ENCODE data around the gene TRIM22.
"Not testable (repeated sequence)": the region's sequence is repeated elsewhere in the genome, so short reads cannot be mapped to it uniquely, and the experiment has no call there.

Gene TRIM22

DNA sequence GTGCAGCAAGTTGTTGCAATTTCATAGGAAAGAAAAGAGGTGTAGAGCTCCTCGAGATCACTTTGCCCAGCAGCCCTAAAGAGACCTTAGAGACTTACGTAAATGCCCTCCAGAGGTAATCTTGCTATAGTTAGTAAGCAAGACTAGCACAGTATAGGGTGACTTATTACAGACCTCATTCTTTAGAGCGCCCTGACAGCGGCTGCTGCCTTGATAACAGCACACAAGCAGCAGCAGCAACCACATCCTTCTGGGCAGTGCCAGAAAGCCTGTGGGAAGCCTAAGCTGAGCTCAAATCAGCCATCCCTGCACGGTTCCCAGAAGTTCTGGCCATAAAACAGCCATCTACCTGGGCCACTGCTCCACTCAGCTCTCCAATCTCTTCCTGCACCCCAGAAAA, 24.1 kb downstream of the TRIM22 start:
- H3K9me3 ChIP-seq (ENCODE audit: low read depth, low read length) = no peaks in the 10 kb centered on the region
- no peak overlapping the region for H3K27ac ChIP-seq
- H3K36me3 ChIP-seq (ENCODE audit: insufficient read depth, low read length) = no peaks in the 10 kb centered on the region
- TF ChIP-seq FOXP2 (optimal IDR thresholded peaks at IDR 0.05; ENCODE audit: control extremely low read depth, extremely low read length, insufficient read depth) (no peak), POLR2AphosphoS5 (IDR thresholded peaks at IDR 0.05; ENCODE audit: borderline replicate concordance, low read depth, low read length) (no peak), EZH2 (IDR thresholded peaks at IDR 0.05) (no peak)
- H3K9ac ChIP-seq (ENCODE audit: insufficient read length) = no peak overlapping the region
- H3K4me3 ChIP-seq = no peak overlapping the region
- DNase-seq (ENCODE audit: low read depth, low spot score) = no peak

DNA sequence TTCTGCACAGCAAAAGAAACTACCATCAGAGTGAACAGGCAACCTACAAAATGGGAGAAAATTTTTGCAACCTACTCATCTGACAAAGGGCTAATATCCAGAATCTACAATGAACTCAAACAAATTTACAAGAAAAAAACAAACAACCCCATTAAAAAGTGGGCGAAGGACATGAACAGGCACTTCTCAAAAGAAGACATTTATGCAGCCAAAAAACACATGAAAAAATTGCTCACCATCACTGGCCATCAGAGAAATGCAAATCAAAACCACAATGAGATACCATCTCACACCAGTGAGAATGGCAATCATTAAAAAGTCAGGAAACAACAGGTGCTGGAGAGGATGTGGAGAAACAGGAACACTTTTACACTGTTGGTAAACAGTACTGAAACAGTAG, 26.9 kb downstream of the TRIM22 start:
- not testable (repeated sequence) for H3K9me3 ChIP-seq (ENCODE audit: low read depth, low read length); H3K36me3 ChIP-seq (ENCODE audit: insufficient read depth, low read length); H3K27ac ChIP-seq; H3K9ac ChIP-seq (ENCODE audit: insufficient read length); H3K4me3 ChIP-seq; DNase-seq (ENCODE audit: low read depth, low spot score)

DNA sequence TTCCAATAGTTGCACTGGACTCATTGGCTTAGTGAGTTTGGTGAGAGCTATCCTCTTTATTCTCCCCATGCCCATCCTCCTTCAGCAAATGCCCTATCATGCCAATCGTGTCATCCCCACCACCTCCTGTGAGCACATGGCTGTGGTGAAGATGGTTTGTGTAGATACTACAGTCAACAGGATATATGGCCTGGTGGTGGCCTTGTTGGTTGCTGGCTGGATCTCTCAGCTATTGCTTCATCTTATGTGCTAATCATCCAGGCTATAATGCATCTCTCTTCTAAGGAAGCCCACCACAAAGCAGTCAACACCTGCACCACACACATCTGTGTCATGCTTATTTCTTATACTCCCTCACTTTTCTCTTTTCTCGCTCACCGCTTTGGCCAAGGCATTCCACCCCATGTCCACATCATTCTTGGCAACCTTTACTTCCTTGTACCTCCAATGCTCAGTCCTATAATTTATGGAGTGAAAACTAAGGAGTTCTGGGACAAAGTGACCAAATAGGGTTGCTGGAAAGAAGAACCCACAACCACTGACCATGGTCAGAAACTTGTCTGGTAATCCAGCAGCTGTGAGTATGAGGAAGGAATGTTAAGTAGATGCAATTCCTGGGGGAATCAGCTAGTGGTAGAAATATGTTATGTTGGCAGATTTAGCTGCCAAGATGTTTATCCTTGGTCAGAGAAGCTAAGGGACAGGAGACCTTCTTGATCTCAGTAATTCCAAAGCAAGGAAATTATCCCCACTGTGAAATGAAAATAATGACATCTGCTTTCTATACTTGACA, 30.3 kb downstream of the TRIM22 start:
- TF ChIP-seq POLR2AphosphoS5 (IDR thresholded peaks at IDR 0.05; ENCODE audit: borderline replicate concordance, low read depth, low read length) = no peak
- TF ChIP-seq EZH2 (IDR thresholded peaks at IDR 0.05) = no peak
- no peak for TF ChIP-seq FOXP2 (optimal IDR thresholded peaks at IDR 0.05; ENCODE audit: control extremely low read depth, extremely low read length, insufficient read depth)
- no peak for DNase-seq (ENCODE audit: low read depth, low spot score)
- Histone ChIP-seq H3K9ac (ENCODE audit: insufficient read length) (no peak overlapping the region), H3K36me3 (ENCODE audit: insufficient read depth, low read length) (no peaks in the 10 kb centered on the region), H3K4me3 (no peak overlapping the region), H3K9me3 (ENCODE audit: low read depth, low read length) (no peaks in the 10 kb centered on the region), H3K27ac (no peak overlapping the region)

- no peak overlapping the region for H3K4me3 ChIP-seq
- TF ChIP-seq POLR2AphosphoS5 (IDR thresholded peaks at IDR 0.05; ENCODE audit: borderline replicate concordance, low read depth, low read length) = no peak
- TF ChIP-seq FOXP2 (optimal IDR thresholded peaks at IDR 0.05; ENCODE audit: control extremely low read depth, extremely low read length, insufficient read depth) = no peak
- no peak for TF ChIP-seq EZH2 (IDR thresholded peaks at IDR 0.05)
- no peak overlapping the region for H3K27ac ChIP-seq
- H3K36me3 ChIP-seq (ENCODE audit: insufficient read depth, low read length) = no peaks in the 10 kb centered on the region
- DNase-seq (ENCODE audit: low read depth, low spot score) = no peak
- H3K9me3 ChIP-seq (ENCODE audit: low read depth, low read length) = no peaks in the 10 kb centered on the region
- H3K9ac ChIP-seq (ENCODE audit: insufficient read length) = no peak overlapping the region
These were observed 33.0 kb downstream of the TRIM22 start for GRCh38 chr11:5722622-5723021.

- DNase-seq (ENCODE audit: low read depth, low spot score) = no peak
These were observed 36.8 kb downstream of the TRIM22 start for GRCh38 chr11:5726351-5726750.

GRCh38 chr11:5727691-5728090, 38.1 kb downstream of the TRIM22 start:
- TF ChIP-seq FOXP2 (optimal IDR thresholded peaks at IDR 0.05; ENCODE audit: control extremely low read depth, extremely low read length, insufficient read depth) = no peak
- TF ChIP-seq EZH2 (IDR thresholded peaks at IDR 0.05) = no peak
- no peak for TF ChIP-seq POLR2AphosphoS5 (IDR thresholded peaks at IDR 0.05; ENCODE audit: borderline replicate concordance, low read depth, low read length)
- no peak for DNase-seq (ENCODE audit: low read depth, low spot score)
- H3K36me3 ChIP-seq (ENCODE audit: insufficient read depth, low read length) = no peaks in the 10 kb centered on the region
- H3K9me3 ChIP-seq (ENCODE audit: low read depth, low read length) = no peaks in the 10 kb centered on the region
- H3K4me3 ChIP-seq = no peak overlapping the region
- no peak overlapping the region for H3K9ac ChIP-seq (ENCODE audit: insufficient read length)
- H3K27ac ChIP-seq = no peak overlapping the region

More at GRCh38 chr11:5726351-5726750, 36.8 kb downstream of the TRIM22 start:
- Histone ChIP-seq H3K9ac (ENCODE audit: insufficient read length) (no peak overlapping the region), H3K27ac (no peak overlapping the region), H3K36me3 (ENCODE audit: insufficient read depth, low read length) (no peaks in the 10 kb centered on the region), H3K4me3 (no peak overlapping the region), H3K9me3 (ENCODE audit: low read depth, low read length) (no peaks in the 10 kb centered on the region)
- no peak for TF ChIP-seq POLR2AphosphoS5 (IDR thresholded peaks at IDR 0.05; ENCODE audit: borderline replicate concordance, low read depth, low read length)
- TF ChIP-seq FOXP2 (optimal IDR thresholded peaks at IDR 0.05; ENCODE audit: control extremely low read depth, extremely low read length, insufficient read depth) = no peak
- TF ChIP-seq EZH2 (IDR thresholded peaks at IDR 0.05) = no peak

DNA sequence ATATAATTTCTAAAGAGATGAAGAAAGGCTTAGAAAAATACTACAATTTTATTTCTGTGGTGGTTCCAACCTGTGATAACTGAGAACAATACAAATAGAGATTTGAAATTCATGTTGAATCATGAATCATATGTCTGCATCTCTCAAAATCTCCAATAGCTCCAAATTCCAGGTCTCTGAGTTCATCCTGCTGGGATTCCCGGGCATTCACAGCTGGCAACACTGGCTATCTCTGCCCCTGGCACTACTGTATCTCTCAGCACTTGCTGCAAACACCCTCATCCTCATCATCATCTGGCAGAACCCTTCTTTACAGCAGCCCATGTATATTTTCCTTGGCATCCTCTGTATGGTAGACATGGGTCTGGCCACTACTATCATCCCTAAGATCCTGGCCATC, 46.8 kb downstream of the TRIM22 start, which contains the start of gene OR56B1:
Gene OR56B1, plus strand, starts transcription at position 53 of the 400 bp plus-strand sequence. Its CDS starts 69 bp downstream, at position 122.
- Histone ChIP-seq H3K9ac (ENCODE audit: insufficient read length) (no peak within 1 kb of the TSS), H3K4me3 (no peak within 1 kb of the TSS), H3K9me3 (ENCODE audit: low read depth, low read length) (no peaks in the 10 kb centered on the region), H3K36me3 (ENCODE audit: insufficient read depth, low read length) (no peaks in the 10 kb centered on the region), H3K27ac (no peak within 1 kb of the TSS)
- TF ChIP-seq FOXP2 (optimal IDR thresholded peaks at IDR 0.05; ENCODE audit: control extremely low read depth, extremely low read length, insufficient read depth) = no peak
- no peak for TF ChIP-seq POLR2AphosphoS5 (IDR thresholded peaks at IDR 0.05; ENCODE audit: borderline replicate concordance, low read depth, low read length)
- TF ChIP-seq EZH2 (IDR thresholded peaks at IDR 0.05) = no peak
- DNase-seq (ENCODE audit: low read depth, low spot score) = no peak

DNA sequence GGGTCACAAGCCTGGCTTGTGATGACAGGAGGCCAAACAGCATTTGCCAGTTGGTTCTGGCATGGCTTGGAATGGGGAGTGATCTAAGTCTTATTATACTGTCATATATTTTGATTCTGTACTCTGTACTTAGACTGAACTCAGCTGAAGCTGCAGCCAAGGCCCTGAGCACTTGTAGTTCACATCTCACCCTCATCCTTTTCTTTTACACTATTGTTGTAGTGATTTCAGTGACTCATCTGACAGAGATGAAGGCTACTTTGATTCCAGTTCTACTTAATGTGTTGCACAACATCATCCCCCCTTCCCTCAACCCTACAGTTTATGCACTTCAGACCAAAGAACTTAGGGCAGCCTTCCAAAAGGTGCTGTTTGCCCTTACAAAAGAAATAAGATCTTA, 47.5 kb downstream of the TRIM22 start:
- H3K4me3 ChIP-seq = no peak overlapping the region
- TF ChIP-seq FOXP2 (optimal IDR thresholded peaks at IDR 0.05; ENCODE audit: control extremely low read depth, extremely low read length, insufficient read depth) (no peak), POLR2AphosphoS5 (IDR thresholded peaks at IDR 0.05; ENCODE audit: borderline replicate concordance, low read depth, low read length) (no peak), EZH2 (IDR thresholded peaks at IDR 0.05) (no peak)
- H3K36me3 ChIP-seq (ENCODE audit: insufficient read depth, low read length) = no peaks in the 10 kb centered on the region
- no peak overlapping the region for H3K27ac ChIP-seq
- no peak for DNase-seq (ENCODE audit: low read depth, low spot score)
- no peaks in the 10 kb centered on the region for H3K9me3 ChIP-seq (ENCODE audit: low read depth, low read length)
- H3K9ac ChIP-seq (ENCODE audit: insufficient read length) = no peak overlapping the region
